HepG2 (cell line): ENCODE data around the gene TAPBP. TPM values are rescaled to one million over a fixed set of nuclear protein-coding genes. Genes with fewer than 3 reads are reported as not detected.

Source experiments
- ARID4A ChIP-seq: sonication (generic); formaldehyde crosslinking; IDR thresholded peaks from 2 replicates; pipeline ENCODE4 v1.5.0; 2020; ENCODE audit warnings: mild to moderate bottlenecking, missing genetic modification reagents, borderline replicate concordance
- ATM ChIP-seq: fragments of 450-650 bp; IDR thresholded peaks from 2 replicates; pipeline ENCODE4 v1.7.1; 2017; ENCODE audit warnings: mild to moderate bottlenecking, borderline replicate concordance
- GFI1 ChIP-seq: sonication (generic); formaldehyde crosslinking; IDR thresholded peaks from 2 replicates; pipeline ENCODE4 v1.5.0; 2020; ENCODE audit warnings: missing genetic modification reagents, mild to moderate bottlenecking, borderline replicate concordance
- GPBP1L1 ChIP-seq: sonication (generic); formaldehyde crosslinking; IDR thresholded peaks from 2 replicates; pipeline ENCODE4 v1.5.0; 2020; ENCODE audit warnings: mild to moderate bottlenecking, missing genetic modification reagents
- HOXA3 ChIP-seq: sonication (generic); formaldehyde crosslinking; IDR thresholded peaks from 2 replicates; pipeline ENCODE4 v1.5.0; 2020; ENCODE audit warnings: missing genetic modification reagents
- STAT6 ChIP-seq: sonication (generic); formaldehyde crosslinking; IDR thresholded peaks from 2 replicates; pipeline ENCODE4 v1.4.0; 2020; ENCODE audit warnings: missing genetic modification reagents, mild to moderate bottlenecking, borderline replicate concordance
- ZBED4 ChIP-seq: sonication (generic); formaldehyde crosslinking; IDR thresholded peaks from 2 replicates; pipeline ENCODE4 v1.4.0; 2020; ENCODE audit warnings: missing genetic modification reagents, borderline replicate concordance
- ZKSCAN5 ChIP-seq: sonication (generic); formaldehyde crosslinking; IDR thresholded peaks from 2 replicates; pipeline ENCODE4 v1.5.1; 2020; ENCODE audit warnings: mild to moderate bottlenecking, missing genetic modification reagents
- ZNF205 ChIP-seq: IDR thresholded peaks from 2 replicates; pipeline ENCODE4 v1.6.1; 2018; ENCODE audit warnings: missing biosample characterization, missing genetic modification reagents
- polyA plus RNA-seq, 8 experiments: library from polyadenylated mRNA; depleted of rRNA in 3 of 8; stranded (reverse) in 7 of 8; unstranded in 1 of 8; fragments of >200 nt; fragmentation: Illumina TruSeq in 4 of 8; extraction: Trizol in 4 of 8; gene quantifications; 2 replicates each; pipeline versions ENCODE4 v1.2.1 to v1.2.3, GENCODE V29; 2011 to 2016; ENCODE audit warnings: low read depth in 4 of 8, missing spikeins in 1 of 8, mixed read lengths in 1 of 8; ENCODE audit not compliant: insufficient read depth in 1 of 8
- total RNA-seq, 5 experiments: library from RNA; depleted of rRNA; stranded (reverse); fragments of >200 nt; fragmentation: Illumina TruSeq; extraction: Trizol; gene quantifications; 2 replicates each; pipeline ENCODE4 v1.2.3, GENCODE V29; 2016; ENCODE audit warnings: low read depth in 1 of 5

Gene TAPBP
- total and polyA plus RNA-seq, 2 of the 13 experiments (the other 11 are each of a cell fraction or from before 2014, with no cell fraction given): 27.4 to 32.3 TPM

GRCh38 chr6:33259032-33259431 lies 54.8 kb downstream of the TAPBP start (continued):
- TF ChIP-seq ZBED4 (CRISPR knock-in tag) (no peak), HOXA3 (CRISPR knock-in tag) (no peak), ARID4A (no peak), ZNF205 (CRISPR knock-in tag) (no peak), ATM (no peak), ZKSCAN5 (CRISPR knock-in tag) (no peak), STAT6 (CRISPR knock-in tag) (no peak), GFI1 (CRISPR knock-in tag) (no peak), GPBP1L1 (CRISPR knock-in tag) (no peak)
